WI38 (cell line): ENCODE data around the gene RAB17.

Experiments
- H3K4me3 ChIP-seq: 2 replicates; pipeline ENCODE4 v1.5.1; 2011; ENCODE audit warnings: low read depth, mild to moderate bottlenecking, control low read depth, low read length
- TF ChIP-seq, protein P1 (sequence below): IDR thresholded peaks from 2 replicates; pipeline ENCODE4 v1.5.1; 2012; ENCODE audit warnings: low read depth, mild to moderate bottlenecking, control low read depth, low read length

The RAB17 gene

DNA sequence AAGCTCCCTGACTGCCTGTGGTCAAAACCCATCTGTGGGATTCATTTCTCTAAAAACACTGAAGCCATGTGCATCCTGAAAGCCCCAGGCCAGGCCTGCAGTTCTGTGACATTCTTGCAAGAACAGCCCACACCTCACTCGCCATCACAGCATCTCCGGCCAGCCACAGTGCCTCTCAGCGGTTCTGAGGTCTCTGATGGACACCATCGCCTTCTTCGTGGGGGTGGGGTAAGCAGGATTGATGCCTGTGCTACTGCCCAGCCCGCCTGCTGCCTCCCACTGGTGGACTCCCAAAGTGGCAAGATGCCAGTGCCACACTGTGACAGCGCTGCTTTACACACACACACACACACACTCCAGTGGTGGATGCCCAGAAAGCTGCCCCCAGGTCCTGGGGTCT, 29.3 kb downstream of the RAB17 start:
- TF ChIP-seq, protein P1, sequence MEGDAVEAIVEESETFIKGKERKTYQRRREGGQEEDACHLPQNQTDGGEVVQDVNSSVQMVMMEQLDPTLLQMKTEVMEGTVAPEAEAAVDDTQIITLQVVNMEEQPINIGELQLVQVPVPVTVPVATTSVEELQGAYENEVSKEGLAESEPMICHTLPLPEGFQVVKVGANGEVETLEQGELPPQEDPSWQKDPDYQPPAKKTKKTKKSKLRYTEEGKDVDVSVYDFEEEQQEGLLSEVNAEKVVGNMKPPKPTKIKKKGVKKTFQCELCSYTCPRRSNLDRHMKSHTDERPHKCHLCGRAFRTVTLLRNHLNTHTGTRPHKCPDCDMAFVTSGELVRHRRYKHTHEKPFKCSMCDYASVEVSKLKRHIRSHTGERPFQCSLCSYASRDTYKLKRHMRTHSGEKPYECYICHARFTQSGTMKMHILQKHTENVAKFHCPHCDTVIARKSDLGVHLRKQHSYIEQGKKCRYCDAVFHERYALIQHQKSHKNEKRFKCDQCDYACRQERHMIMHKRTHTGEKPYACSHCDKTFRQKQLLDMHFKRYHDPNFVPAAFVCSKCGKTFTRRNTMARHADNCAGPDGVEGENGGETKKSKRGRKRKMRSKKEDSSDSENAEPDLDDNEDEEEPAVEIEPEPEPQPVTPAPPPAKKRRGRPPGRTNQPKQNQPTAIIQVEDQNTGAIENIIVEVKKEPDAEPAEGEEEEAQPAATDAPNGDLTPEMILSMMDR, result no peak
- H3K4me3 ChIP-seq, result no peak overlapping the region

DNA sequence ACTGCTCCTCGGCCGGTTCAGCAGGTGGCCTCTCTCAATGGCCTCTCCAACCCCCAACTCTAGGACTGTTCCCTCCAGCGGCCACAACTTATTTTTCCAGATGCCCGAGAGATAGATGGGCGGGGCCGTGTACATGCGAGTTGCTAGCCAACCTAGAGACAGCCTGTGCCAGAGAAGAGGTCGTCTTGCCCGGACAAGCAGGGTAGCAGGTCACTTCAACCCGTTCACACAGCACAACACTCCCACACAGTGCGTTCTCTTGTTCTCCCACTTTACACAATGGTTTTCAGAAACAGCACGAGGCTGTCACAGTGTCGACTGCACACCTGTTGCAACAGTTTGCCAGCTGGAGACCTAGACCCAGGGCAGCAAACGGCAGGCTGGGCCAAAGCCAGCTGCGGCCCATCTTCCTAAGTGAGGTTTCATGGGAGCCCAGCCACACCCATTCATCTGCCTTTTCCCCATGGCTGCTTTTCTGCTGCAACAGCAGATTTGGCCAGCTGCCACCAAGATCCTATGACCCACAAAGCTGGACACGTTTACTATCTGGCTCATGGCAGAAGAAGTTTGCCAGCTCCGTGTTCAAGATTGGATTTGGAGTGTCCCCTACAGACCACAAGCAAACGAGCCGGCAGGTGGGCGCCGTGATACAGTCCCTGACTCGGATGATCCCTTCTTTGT, 31.4 kb downstream of the RAB17 start:
- TF ChIP-seq, protein P1, result no peak
- H3K4me3 ChIP-seq, result no peak overlapping the region

DNA sequence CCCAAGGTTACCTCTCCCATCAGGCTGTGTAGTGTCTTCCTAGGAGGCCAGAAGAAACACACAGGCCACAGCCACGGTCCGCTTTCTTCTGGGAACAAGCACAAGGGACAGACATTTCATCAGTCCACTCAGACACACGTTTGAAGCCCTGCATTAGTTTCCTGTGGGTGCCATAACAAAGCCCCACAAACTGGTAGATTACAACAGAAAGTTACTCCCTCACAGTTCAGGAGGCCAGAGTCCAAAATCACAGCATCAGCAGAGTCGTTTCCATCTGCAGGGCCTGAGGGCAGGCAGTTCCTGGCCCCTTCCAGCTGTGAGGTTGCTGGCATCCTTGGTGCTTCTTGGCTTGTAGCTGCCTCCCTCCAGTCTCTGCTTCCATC, 32.9 kb downstream of the RAB17 start:
- TF ChIP-seq, protein P1, result no peak
- no peak overlapping the region for H3K4me3 ChIP-seq

DNA sequence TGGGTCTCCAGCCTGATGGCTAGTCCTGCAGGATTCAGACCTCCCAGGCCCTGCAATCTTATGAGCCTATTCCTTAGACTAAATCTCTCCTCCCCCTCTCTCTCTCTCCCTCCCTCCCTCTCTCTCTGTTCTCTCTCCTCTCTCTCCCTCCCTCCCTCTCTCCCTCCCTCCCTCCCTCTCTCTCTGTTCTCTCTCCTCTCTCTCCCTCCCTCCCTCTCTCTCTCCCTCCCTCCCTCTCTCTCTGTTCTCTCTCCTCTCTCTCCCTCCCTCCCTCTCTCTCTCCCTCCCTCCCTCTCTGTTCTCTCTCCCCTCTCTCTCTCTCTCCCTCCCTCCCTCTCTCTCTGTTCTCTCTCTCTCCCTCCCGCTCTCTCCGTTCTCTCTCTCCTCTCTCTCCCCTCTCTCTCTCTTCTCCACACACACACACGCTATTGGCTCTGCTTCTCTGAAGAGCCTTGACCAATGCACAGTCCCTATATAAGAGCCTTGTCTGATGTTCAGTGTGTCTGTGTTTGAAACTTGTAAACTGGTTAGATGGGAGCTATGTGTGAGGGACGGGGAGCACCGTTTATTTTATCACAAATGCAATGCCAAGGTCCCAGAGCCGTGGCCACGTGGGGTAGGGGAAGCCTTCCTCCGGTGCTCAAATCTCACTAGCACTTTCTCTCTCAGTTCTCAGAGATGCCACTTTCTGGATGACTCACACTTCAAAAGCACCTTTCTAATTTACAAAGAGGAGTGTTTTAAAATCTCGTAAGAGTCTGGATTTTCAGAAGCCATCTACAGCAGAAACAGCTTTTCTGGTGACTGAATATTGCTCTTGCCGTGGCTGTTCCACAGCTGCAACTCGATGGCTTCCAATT, 33.5 kb downstream of the RAB17 start:
- TF ChIP-seq, protein P1, result no peak

DNA sequence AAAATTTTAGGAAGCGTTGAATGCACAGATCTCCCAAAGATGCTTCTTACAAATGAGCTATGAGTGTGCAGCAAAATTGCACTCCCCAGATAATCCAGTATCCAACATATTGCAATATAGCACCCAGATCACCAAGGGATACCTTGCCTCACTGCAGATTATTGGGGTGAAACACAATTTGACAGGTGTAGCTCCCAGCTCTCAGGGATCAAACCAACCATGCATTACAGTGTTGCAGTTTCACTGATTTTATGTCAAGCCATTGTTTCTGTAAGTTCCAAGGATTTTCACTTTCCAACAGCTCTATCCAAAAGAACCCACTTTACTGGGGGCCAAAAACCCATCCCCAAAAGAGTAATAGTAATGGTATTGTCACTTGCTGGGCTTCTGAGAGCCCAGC, 35.0 kb downstream of the RAB17 start:
- TF ChIP-seq, protein P1, result no peak

More for the DNA sequence above, 33.5 kb downstream of the RAB17 start:
- H3K4me3 ChIP-seq, result no peak overlapping the region

DNA sequence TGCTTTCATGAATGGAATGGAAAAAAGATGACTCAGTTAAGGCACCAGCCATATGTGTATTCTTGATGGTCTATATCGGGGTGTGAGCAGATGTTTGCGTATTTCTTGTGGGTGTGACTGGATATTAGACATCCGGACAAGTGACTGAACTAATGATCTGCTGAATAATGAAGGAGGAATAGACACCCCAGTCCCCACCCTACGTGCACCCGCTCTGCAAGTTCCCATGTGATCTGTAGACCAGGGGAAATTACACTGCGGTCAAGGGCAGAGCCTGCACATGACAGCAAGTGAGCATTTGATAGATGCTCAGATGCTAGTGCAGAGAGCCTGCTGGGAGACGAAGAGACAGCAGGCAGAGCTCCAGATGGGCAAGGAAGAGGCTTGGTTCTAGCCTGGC, 36.6 kb downstream of the RAB17 start:
- TF ChIP-seq, protein P1, result no peak
- no peak overlapping the region for H3K4me3 ChIP-seq

More for the DNA sequence above, 35.0 kb downstream of the RAB17 start:
- no peak overlapping the region for H3K4me3 ChIP-seq

DNA sequence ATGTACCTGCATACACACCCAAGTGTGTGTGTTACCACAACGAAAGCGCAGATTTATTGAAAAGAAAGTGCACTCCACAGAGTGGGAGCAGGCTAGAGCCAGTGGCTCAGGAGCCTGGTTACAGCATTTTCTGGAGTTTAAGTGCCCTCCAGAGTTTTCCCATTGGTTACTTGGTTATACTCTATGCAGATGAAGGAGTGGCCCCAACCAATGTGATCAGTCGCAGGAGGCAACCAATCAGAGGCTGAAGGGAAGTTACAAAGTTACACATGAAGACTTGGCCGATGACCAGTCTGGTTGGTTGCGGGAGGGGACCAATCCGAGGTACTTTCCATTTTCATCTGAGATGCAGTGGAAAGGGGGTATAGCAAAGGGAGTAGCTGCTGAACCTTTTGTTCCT, 37.6 kb downstream of the RAB17 start:
- no peak overlapping the region for H3K4me3 ChIP-seq
- TF ChIP-seq, protein P1, result no peak
